Prostate gland (tissue), 2 donors: ENCODE measurements around the gene CLDN17. TPM values are rescaled to one million over a fixed set of nuclear protein-coding genes. Genes with fewer than 3 reads are reported as not detected.

Experiments used
- DNase-seq: peaks from one replicate; pipeline ENCODE4 v3.0.0-alpha.2; 2019; ENCODE audit warnings: low spot score
- H3K27ac ChIP-seq, 2 donors: fragments of 200-600 bp; sonication (generic); 2 replicates each; pipeline ENCODE4 v1.5.1; 2017 to 2019
- H3K27me3 ChIP-seq: fragments of 200-600 bp; sonication (generic); replicated peaks from 2 replicates; pipeline ENCODE4 v1.5.1; 2019; ENCODE audit not compliant: insufficient read depth
- H3K36me3 ChIP-seq, 2 donors: fragments of 200-600 bp; sonication (generic); 1 replicate in 1 of 2; 2 replicates in 1 of 2; pipeline versions ENCODE4 v1.5.1 to v1.8.1; 2017 to 2019
- H3K4me1 ChIP-seq: fragments of 200-600 bp; sonication (generic); replicated peaks from 2 replicates; pipeline ENCODE4 v1.5.1; 2019
- H3K4me3 ChIP-seq, 2 donors: fragments of 200-600 bp; sonication (generic); 2 replicates each; pipeline ENCODE4 v1.5.1; 2017 to 2019
- H3K9me3 ChIP-seq: fragments of 200-600 bp; sonication (generic); 2 replicates; pipeline ENCODE4 v1.5.1; 2017
- POLR2A ChIP-seq: fragments of 450-650 bp; IDR thresholded peaks from one replicate; pipeline ENCODE4 v1.6.1; 2016; ENCODE audit warnings: antibody characterized with exemption, mild to moderate bottlenecking
- POLR2AphosphoS5 ChIP-seq: sonication (generic); formaldehyde crosslinking; IDR thresholded peaks from one replicate; pipeline ENCODE4 v1.6.1; 2017; ENCODE audit warnings: antibody characterized with exemption
- WGBS: methylation state at CpG from one replicate; pipeline ENCODE4 v1.1.5; 2018; 5-methylcytosine and 5-hydroxymethylcytosine counted together
- intact Hi-C: fragments of 100-400 bp; cut with DNase I; formaldehyde crosslinking; loops from one replicate; pipeline ENCODE4 v1.14.2; 2022
- total RNA-seq, 2 donors: library from RNA; depleted of rRNA; stranded (reverse); fragments of >200 nt; gene quantifications; one replicate each; pipeline ENCODE4 v1.1.0, GENCODE V29; 2016
- TF ChIP-seq, protein P1 (sequence below), 4 experiments: fragments of 200-600 bp in 2 of 4; fragments of 450-650 bp in 2 of 4; sonication (generic) in 2 of 4; IDR thresholded peaks; 1 replicate in 3 of 4; 2 replicates in 1 of 4; pipeline ENCODE4 v1.5.1; 2016 to 2019; ENCODE audit warnings: antibody characterized with exemption in 4 of 4, mild to moderate bottlenecking in 2 of 4, moderate library complexity in 2 of 4

Gene CLDN17
- total RNA-seq, 2 donors from 2014 or later, result not detected

DNA sequence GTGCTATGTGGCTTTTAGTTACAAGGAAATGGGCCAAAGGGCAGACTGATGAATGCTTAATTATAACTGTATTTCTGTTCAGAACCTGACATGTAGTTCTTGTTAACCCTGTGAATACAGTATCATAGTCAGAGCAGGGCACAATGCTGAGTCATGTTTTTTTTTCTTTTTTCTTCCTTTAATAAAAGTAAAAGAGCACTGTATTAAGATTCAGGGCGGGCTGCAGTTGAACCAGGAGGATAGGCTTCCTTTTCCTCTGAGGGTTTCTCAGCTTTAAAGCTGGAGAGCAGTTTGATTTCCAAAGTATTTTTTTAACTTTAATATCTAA is 40.6 kb upstream of the CLDN17 start:
- no peaks in the 10 kb centered on the region for H3K27me3 ChIP-seq
- intact Hi-C loops, result no loop called here
- no peak for DNase-seq
- WGBS, result 92% methylated on average over 1 of the region's 1 CpG
- no peaks in the 10 kb centered on the region for H3K4me1 ChIP-seq
- H3K9me3 ChIP-seq, result no peaks in the 10 kb centered on the region
- no peak overlapping the region for H3K27ac ChIP-seq
- no peaks in the 10 kb centered on the region for H3K36me3 ChIP-seq
- no peak overlapping the region for H3K4me3 ChIP-seq
- TF ChIP-seq, protein P1, sequence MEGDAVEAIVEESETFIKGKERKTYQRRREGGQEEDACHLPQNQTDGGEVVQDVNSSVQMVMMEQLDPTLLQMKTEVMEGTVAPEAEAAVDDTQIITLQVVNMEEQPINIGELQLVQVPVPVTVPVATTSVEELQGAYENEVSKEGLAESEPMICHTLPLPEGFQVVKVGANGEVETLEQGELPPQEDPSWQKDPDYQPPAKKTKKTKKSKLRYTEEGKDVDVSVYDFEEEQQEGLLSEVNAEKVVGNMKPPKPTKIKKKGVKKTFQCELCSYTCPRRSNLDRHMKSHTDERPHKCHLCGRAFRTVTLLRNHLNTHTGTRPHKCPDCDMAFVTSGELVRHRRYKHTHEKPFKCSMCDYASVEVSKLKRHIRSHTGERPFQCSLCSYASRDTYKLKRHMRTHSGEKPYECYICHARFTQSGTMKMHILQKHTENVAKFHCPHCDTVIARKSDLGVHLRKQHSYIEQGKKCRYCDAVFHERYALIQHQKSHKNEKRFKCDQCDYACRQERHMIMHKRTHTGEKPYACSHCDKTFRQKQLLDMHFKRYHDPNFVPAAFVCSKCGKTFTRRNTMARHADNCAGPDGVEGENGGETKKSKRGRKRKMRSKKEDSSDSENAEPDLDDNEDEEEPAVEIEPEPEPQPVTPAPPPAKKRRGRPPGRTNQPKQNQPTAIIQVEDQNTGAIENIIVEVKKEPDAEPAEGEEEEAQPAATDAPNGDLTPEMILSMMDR (IDR thresholded peaks at IDR 0.05), result no peak
- TF ChIP-seq POLR2A (no peak), POLR2AphosphoS5 (no peak)

DNA sequence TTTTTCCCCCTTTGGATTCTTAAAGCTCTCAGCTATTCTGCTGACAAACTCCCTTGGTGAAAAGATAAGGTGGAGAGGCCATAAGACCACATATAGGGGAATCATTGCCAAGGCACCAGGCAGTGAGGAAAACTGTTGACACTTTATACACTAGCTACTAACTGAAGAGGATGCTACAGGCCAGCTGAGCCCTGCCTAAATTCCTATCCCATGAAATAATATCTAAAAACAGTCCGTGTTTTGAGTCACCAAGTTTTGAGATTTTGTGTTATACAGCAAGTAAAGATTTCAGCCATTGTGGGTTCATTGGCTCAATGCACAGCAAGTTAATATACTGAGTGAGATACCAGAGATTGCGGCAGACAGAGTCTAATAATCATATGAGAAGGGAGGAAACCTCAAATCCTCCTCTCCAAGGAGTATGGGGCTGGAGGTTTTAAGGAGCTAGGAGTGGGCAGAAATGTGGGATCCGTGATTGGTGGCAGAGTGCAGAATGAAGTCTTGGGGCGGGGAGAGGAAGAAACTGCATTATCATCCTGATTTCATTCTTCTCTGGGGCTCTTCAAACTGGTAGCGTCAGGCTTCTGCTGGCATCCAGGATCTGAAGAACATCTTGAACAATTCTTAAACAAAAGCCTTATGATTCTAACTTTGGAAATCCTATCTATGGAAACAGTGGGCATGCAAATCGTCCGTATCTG is 40.1 kb upstream of the CLDN17 start:
- TF ChIP-seq POLR2A (no peak), POLR2AphosphoS5 (no peak)
- TF ChIP-seq, protein P1 (IDR thresholded peaks at IDR 0.05), result no peak
- no peak overlapping the region for H3K27ac ChIP-seq
- intact Hi-C loops, result no loop called here
- 69% methylated on average over 7 of the region's 7 CpGs for WGBS
- H3K4me1 ChIP-seq, result no peaks in the 10 kb centered on the region
- no peaks in the 10 kb centered on the region for H3K9me3 ChIP-seq
- no peak for DNase-seq
- no peak overlapping the region for H3K4me3 ChIP-seq
- no peaks in the 10 kb centered on the region for H3K27me3 ChIP-seq
- no peaks in the 10 kb centered on the region for H3K36me3 ChIP-seq

DNA sequence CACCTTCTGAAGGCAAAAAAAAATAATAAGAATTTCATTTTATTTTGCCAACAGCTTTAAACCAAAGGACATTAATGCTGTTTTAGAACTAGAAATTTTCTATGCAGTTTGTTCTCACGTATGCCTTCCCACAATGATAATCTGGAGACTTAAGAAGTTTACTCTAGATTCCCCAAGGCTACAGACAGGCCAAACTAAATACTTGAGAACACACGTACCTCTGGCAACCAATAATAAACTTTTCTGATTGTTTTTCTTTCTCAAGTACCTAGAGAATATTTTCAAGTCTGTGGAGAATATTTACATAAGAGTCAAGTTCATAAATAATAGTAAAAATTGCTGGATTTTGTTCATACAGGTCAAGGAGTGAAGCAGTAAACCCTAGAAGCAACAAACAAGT is 33.4 kb upstream of the CLDN17 start:
- intact Hi-C loops, result no loop called here
- Histone ChIP-seq H3K27ac (no peak overlapping the region), H3K9me3 (no peaks in the 10 kb centered on the region), H3K4me3 (no peak overlapping the region), H3K27me3 (no peaks in the 10 kb centered on the region), H3K4me1 (no peaks in the 10 kb centered on the region), H3K36me3 (no peaks in the 10 kb centered on the region)
- TF ChIP-seq, protein P1 (IDR thresholded peaks at IDR 0.05), result no peak
- TF ChIP-seq POLR2A, result no peak
- peak; percentile 33 for TF ChIP-seq POLR2AphosphoS5
- DNase-seq, result peak; percentile 9
- 15% methylated on average over 2 of the region's 2 CpGs for WGBS

DNA sequence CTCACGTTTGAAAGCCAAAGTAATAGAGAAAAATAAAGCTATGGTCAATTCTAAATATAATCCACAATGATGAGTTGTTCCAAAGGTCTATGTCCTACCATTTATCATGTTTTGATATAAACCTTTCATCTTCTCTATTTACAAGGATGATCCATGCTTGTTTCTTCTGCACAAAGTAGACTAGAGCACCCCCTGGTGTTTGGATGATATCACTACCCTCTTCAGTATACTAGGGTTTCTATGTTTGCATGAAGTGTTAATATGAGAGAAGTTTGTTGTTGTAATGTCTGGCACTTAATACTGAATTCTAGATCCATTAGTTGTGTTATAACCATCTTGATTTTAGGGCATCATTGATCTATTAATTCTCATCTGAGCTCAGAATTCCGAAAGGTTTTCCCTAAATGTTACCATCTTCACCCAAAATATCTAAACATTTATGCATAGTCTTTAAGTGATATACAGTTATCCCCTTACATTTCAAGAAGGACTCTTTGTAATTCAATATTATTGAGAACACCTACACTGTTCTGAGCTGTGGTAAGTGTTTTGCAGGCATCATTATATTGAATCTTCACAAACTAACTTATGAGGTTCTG is 28.2 kb upstream of the CLDN17 start:
- Histone ChIP-seq H3K27me3 (no peaks in the 10 kb centered on the region), H3K9me3 (no peaks in the 10 kb centered on the region), H3K27ac (no peak overlapping the region), H3K4me1 (no peaks in the 10 kb centered on the region), H3K4me3 (no peak overlapping the region), H3K36me3 (no peaks in the 10 kb centered on the region)
- no peak for TF ChIP-seq POLR2AphosphoS5
- TF ChIP-seq POLR2A, result no peak
- TF ChIP-seq, protein P1 (IDR thresholded peaks at IDR 0.05), result peak in 3 of 4 experiments; percentile 37 to 61 (median 43)
- no peak for DNase-seq
- 61% methylated on average over 2 of the region's 2 CpGs for WGBS
- intact Hi-C loops, result no loop called here

DNA sequence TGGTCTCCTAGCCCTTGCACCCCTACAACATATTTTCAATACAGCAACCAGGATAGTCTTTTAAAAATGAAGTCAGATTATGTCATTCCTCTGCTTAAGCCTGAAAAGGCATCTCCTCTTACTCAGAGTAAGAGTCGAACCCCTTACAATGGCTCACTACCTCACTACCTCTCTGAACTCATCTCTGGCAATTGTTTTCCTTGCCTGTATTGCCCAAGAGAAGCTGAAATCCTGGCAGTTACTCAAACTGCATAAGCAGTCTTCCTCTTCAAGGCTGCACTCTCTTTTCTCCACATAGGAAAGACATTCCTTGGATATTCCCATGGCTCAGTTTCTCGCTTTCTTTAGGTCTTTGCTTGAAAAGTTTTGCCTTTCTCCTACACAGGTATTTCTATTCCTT is 26.6 kb upstream of the CLDN17 start:
- intact Hi-C loops, result no loop called here

More for the DNA sequence above, 26.6 kb upstream of the CLDN17 start:
- no peaks in the 10 kb centered on the region for H3K36me3 ChIP-seq
- no peak for TF ChIP-seq POLR2AphosphoS5
- TF ChIP-seq POLR2A, result no peak
- TF ChIP-seq, protein P1 (IDR thresholded peaks at IDR 0.05), result no peak
- H3K27ac ChIP-seq, result no peak overlapping the region
- WGBS, result 92% methylated on average over 2 of the region's 2 CpGs
- H3K4me3 ChIP-seq, result no peak overlapping the region
- no peaks in the 10 kb centered on the region for H3K9me3 ChIP-seq
- no peak for DNase-seq
- H3K27me3 ChIP-seq, result no peaks in the 10 kb centered on the region
- no peaks in the 10 kb centered on the region for H3K4me1 ChIP-seq
